Measurements from ENCODE around the gene SEC24B. TPM values are rescaled to one million over a fixed set of nuclear protein-coding genes. Genes with fewer than 3 reads are reported as not detected.

Gene SEC24B
- total RNA-seq, 1 donor from 2014 or later: 26.4 TPM

- no peaks in the 10 kb centered on the region for H3K9me3 ChIP-seq (replicated peaks)
- no peaks in the 10 kb centered on the region for H3K27me3 ChIP-seq (ENCODE audit: low read depth)
- TF ChIP-seq, protein P1, sequence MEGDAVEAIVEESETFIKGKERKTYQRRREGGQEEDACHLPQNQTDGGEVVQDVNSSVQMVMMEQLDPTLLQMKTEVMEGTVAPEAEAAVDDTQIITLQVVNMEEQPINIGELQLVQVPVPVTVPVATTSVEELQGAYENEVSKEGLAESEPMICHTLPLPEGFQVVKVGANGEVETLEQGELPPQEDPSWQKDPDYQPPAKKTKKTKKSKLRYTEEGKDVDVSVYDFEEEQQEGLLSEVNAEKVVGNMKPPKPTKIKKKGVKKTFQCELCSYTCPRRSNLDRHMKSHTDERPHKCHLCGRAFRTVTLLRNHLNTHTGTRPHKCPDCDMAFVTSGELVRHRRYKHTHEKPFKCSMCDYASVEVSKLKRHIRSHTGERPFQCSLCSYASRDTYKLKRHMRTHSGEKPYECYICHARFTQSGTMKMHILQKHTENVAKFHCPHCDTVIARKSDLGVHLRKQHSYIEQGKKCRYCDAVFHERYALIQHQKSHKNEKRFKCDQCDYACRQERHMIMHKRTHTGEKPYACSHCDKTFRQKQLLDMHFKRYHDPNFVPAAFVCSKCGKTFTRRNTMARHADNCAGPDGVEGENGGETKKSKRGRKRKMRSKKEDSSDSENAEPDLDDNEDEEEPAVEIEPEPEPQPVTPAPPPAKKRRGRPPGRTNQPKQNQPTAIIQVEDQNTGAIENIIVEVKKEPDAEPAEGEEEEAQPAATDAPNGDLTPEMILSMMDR (IDR thresholded peaks at IDR 0.05; ENCODE audit: borderline replicate concordance): no peak
- peaks cover 27% of the 10 kb centered on the region for H3K4me1 ChIP-seq
- no peak overlapping the region for H3K27ac ChIP-seq (replicated peaks)
- DNase-seq: no peak
- peaks cover 51% of the 10 kb centered on the region for H3K36me3 ChIP-seq
- no peak overlapping the region for H3K4me3 ChIP-seq
- intact Hi-C loops (cut with micrococcal nuclease): no loop called here
These were observed 60.9 kb downstream of the SEC24B start for GRCh38 chr4:109494563-109494962.

DNA sequence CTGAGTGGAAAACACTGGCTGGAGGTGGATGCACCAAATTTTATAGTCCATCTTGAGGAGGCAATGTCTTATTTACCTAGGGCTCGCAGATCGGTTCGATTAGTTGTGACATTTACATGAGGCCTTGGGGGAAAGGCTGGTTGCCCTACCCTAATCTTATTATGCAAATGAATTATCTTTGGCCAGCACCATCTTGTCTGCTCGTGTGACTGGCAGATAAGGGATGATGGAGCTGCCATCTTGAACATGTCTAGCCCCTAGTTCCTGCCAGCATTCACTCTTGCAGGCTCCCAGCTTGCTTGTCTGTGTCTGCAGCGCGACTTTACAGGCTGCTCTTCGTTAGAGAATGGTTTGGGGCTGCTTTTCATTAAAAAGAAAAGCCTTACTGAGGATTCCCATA is 61.9 kb downstream of the SEC24B start:
- Histone ChIP-seq H3K4me1 (peaks cover 27% of the 10 kb centered on the region), H3K27ac (replicated peaks) (no peak overlapping the region), H3K9me3 (replicated peaks) (no peaks in the 10 kb centered on the region), H3K4me3 (no peak overlapping the region), H3K27me3 (ENCODE audit: low read depth) (no peaks in the 10 kb centered on the region), H3K36me3 (peaks cover 59% of the 10 kb centered on the region)
- intact Hi-C loops (cut with micrococcal nuclease): no loop called here
- TF ChIP-seq, protein P1 (IDR thresholded peaks at IDR 0.05; ENCODE audit: borderline replicate concordance): no peak
- DNase-seq: no peak

- TF ChIP-seq, protein P1 (IDR thresholded peaks at IDR 0.05; ENCODE audit: borderline replicate concordance): no peak
- Histone ChIP-seq H3K27ac (replicated peaks) (no peak overlapping the region), H3K27me3 (ENCODE audit: low read depth) (no peaks in the 10 kb centered on the region), H3K4me1 (peaks cover 15% of the 10 kb centered on the region), H3K9me3 (replicated peaks) (no peaks in the 10 kb centered on the region), H3K4me3 (no peak overlapping the region), H3K36me3 (peaks cover 73% of the 10 kb centered on the region)
- intact Hi-C loops (cut with micrococcal nuclease): no loop called here
- no peak for DNase-seq
These were observed 63.3 kb downstream of the SEC24B start for GRCh38 chr4:109496875-109497274.

GRCh38 chr4:109497511-109497910 is 63.9 kb downstream of the SEC24B start:
- Histone ChIP-seq H3K4me1 (peaks cover 9% of the 10 kb centered on the region), H3K36me3 (peaks cover 77% of the 10 kb centered on the region), H3K4me3 (no peak overlapping the region), H3K27me3 (ENCODE audit: low read depth) (no peaks in the 10 kb centered on the region), H3K9me3 (replicated peaks) (no peaks in the 10 kb centered on the region), H3K27ac (replicated peaks) (no peak overlapping the region)
- TF ChIP-seq, protein P1 (IDR thresholded peaks at IDR 0.05; ENCODE audit: borderline replicate concordance): no peak
- intact Hi-C loops (cut with micrococcal nuclease): no loop called here
- no peak for DNase-seq

GRCh38 chr4:109499513-109499912 is 65.9 kb downstream of the SEC24B start:
- Histone ChIP-seq H3K27me3 (ENCODE audit: low read depth) (no peaks in the 10 kb centered on the region), H3K27ac (replicated peaks) (no peak overlapping the region), H3K4me1 (no peaks in the 10 kb centered on the region), H3K36me3 (peaks cover 82% of the 10 kb centered on the region), H3K4me3 (no peak overlapping the region), H3K9me3 (replicated peaks) (no peaks in the 10 kb centered on the region)
- intact Hi-C loops (cut with micrococcal nuclease): no loop called here
- TF ChIP-seq, protein P1 (IDR thresholded peaks at IDR 0.05; ENCODE audit: borderline replicate concordance): no peak
- DNase-seq: no peak

GRCh38 chr4:109506890-109507289 is 73.3 kb downstream of the SEC24B start:
- Histone ChIP-seq H3K9me3 (replicated peaks) (no peaks in the 10 kb centered on the region), H3K4me1 (peaks cover 6% of the 10 kb centered on the region), H3K27me3 (ENCODE audit: low read depth) (no peaks in the 10 kb centered on the region), H3K27ac (replicated peaks) (no peak overlapping the region), H3K36me3 (peaks cover 61% of the 10 kb centered on the region), H3K4me3 (no peak overlapping the region)
- DNase-seq: no peak
- intact Hi-C loops (cut with micrococcal nuclease): no loop called here
- TF ChIP-seq, protein P1 (IDR thresholded peaks at IDR 0.05; ENCODE audit: borderline replicate concordance): no peak
